Measurements from ENCODE around the gene PAX5. TPM values are rescaled to one million over a fixed set of nuclear protein-coding genes. Genes with fewer than 3 reads are reported as not detected.

Gene PAX5
- polyA plus RNA-seq, 5 donors, result 0.12 to 0.31 (median 0.15) TPM

GRCh38 chr9:36934478-36935065, 99.5 kb downstream of the PAX5 start:
- DNase-seq, result no peak

GRCh38 chr9:36933676-36934215, 100.3 kb downstream of the PAX5 start:
- no peak for DNase-seq

GRCh38 chr9:36932198-36932597, 101.9 kb downstream of the PAX5 start:
- DNase-seq, result no peak

GRCh38 chr9:36930941-36931340, 103.1 kb downstream of the PAX5 start:
- DNase-seq, result no peak

- no peak for DNase-seq
Measured at GRCh38 chr9:36929350-36929675, 104.8 kb downstream of the PAX5 start.

- no peak for DNase-seq
Measured at GRCh38 chr9:36928670-36929349, 105.3 kb downstream of the PAX5 start.

- no peak for DNase-seq
Measured at GRCh38 chr9:36928210-36928609, 105.9 kb downstream of the PAX5 start.

- DNase-seq, result no peak
Measured at GRCh38 chr9:36924757-36925432, 109.2 kb downstream of the PAX5 start.

GRCh38 chr9:36924071-36924470, 110.0 kb downstream of the PAX5 start:
- DNase-seq, result no peak

- no peak for DNase-seq
Measured at GRCh38 chr9:36923025-36923625, 110.9 kb downstream of the PAX5 start.

- DNase-seq, result no peak
Measured at GRCh38 chr9:36922548-36922947, 111.5 kb downstream of the PAX5 start.

GRCh38 chr9:36914212-36914577, 119.9 kb downstream of the PAX5 start:
- no peak for DNase-seq

- DNase-seq, result no peak
Measured at GRCh38 chr9:36913393-36914211, 120.5 kb downstream of the PAX5 start.

GRCh38 chr9:36912620-36913019, 121.4 kb downstream of the PAX5 start:
- DNase-seq, result no peak

GRCh38 chr9:36911601-36912412, 122.3 kb downstream of the PAX5 start:
- DNase-seq, result peak in 1 of 2 donors; percentile 1

- no peak for DNase-seq
Measured at GRCh38 chr9:36911037-36911436, 123.0 kb downstream of the PAX5 start.

- no peak for DNase-seq
Measured at GRCh38 chr9:36906492-36906891, 127.6 kb downstream of the PAX5 start.

GRCh38 chr9:36905101-36906066, 128.7 kb downstream of the PAX5 start:
- no peak for DNase-seq

- no peak for DNase-seq
Measured at GRCh38 chr9:36903541-36904435, 130.3 kb downstream of the PAX5 start.
